HEK293T (cell line): ENCODE results near the gene GALNT18.

Experiments
- ARNT ChIP-seq: fragments of 450-650 bp; IDR thresholded peaks from 2 replicates; pipeline ENCODE4 v1.6.1; 2017; ENCODE audit warnings: mild to moderate bottlenecking
- BHLHE40 ChIP-seq: fragments of 450-650 bp; IDR thresholded peaks from 2 replicates; pipeline ENCODE4 v1.6.1; 2016; ENCODE audit warnings: mild to moderate bottlenecking, moderate library complexity, borderline replicate concordance
- CTBP1 ChIP-seq: fragments of 450-650 bp; IDR thresholded peaks from 2 replicates; pipeline ENCODE4 v1.6.1; 2016; ENCODE audit warnings: borderline replicate concordance
- FOXA1 ChIP-seq: fragments of 450-650 bp; IDR thresholded peaks from 2 replicates; pipeline ENCODE4 v1.6.1; 2016; ENCODE audit warnings: mild to moderate bottlenecking
- FOXK2 ChIP-seq: fragments of 450-650 bp; IDR thresholded peaks from 2 replicates; pipeline ENCODE4 v1.6.1; 2016; ENCODE audit warnings: mild to moderate bottlenecking
- FOXM1 ChIP-seq: fragments of 450-650 bp; IDR thresholded peaks from 2 replicates; pipeline ENCODE4 v1.6.1; 2017; ENCODE audit warnings: mild to moderate bottlenecking, borderline replicate concordance
- HDGF ChIP-seq: fragments of 450-650 bp; IDR thresholded peaks from 2 replicates; pipeline ENCODE4 v1.6.1; 2017; ENCODE audit warnings: antibody characterized with exemption, borderline replicate concordance
- LEF1 ChIP-seq: fragments of 450-650 bp; IDR thresholded peaks from 2 replicates; pipeline ENCODE4 v1.6.1; 2017; ENCODE audit warnings: mild to moderate bottlenecking, borderline replicate concordance
- NFRKB ChIP-seq: fragments of 450-650 bp; IDR thresholded peaks from 2 replicates; pipeline ENCODE4 v1.6.1; 2016; ENCODE audit warnings: mild to moderate bottlenecking, moderate library complexity
- SP1 ChIP-seq: fragments of 450-650 bp; IDR thresholded peaks from 2 replicates; pipeline ENCODE4 v1.6.1; 2017
- SUZ12 ChIP-seq: fragments of 450-650 bp; IDR thresholded peaks from 2 replicates; pipeline ENCODE4 v1.6.1; 2016; ENCODE audit warnings: mild to moderate bottlenecking
- ZNF384 ChIP-seq: fragments of 450-650 bp; IDR thresholded peaks from 2 replicates; pipeline ENCODE4 v1.6.1; 2016

DNA sequence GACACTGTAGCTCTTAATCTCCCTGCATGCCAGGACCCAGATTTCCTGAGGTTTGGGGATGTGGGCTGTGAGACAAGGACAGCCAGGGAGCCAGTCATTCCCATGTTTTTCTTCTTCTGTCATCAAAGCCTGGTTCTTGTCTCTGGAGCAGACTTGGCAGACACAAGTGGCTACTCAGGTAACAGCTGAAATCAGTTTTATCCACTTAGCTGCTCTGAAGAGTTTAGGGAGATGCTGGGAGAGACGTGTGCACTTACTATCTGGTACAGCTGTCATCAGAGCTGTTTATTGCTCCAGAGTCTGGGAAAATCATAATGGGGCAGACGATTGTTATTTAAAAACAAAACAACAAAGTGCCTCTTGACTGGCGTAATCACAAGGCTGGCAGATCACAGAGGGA is 325.4 kb downstream of the GALNT18 start:
- TF ChIP-seq FOXA1 (no peak), HDGF (no peak), FOXM1 (no peak), FOXK2 (no peak), ZNF384 (no peak), SP1 (no peak), NFRKB (no peak), CTBP1 (no peak), ARNT (no peak), LEF1 (no peak), BHLHE40 (no peak), SUZ12 (no peak)
